GM12878 (cell line): ENCODE data around the gene TRANK1. TPM values are rescaled to one million over a fixed set of nuclear protein-coding genes. Genes with fewer than 3 reads are reported as not detected.

Experiments used
- ATAC-seq: fragments of 200-7000 bp; cut with Tn5 transposase; 3 replicates; pipeline ENCODE4 v1.9.1; 2020; ENCODE audit warnings: mild to moderate bottlenecking, moderate library complexity
- BruUV-seq: library from RNA; stranded (reverse); fragments of 400-500 nt; replicated peaks from 2 replicates; lab custom pipeline; 2021; lab: Mats Ljungman, UMichigan
- CTCF ChIA-PET: fragments of 300-600 bp; sonication (Branson Sonifier 250); formaldehyde crosslinking; extraction: SDS; loops from one replicate; lab custom pipeline; 2021; ENCODE audit warnings: inconsistent platforms; lab: Yijun Ruan, JAX
- POLR2A ChIA-PET: fragments of 350-600 bp; formaldehyde crosslinking; extraction: SDS; loops from one replicate; lab custom pipeline; 2021; ENCODE audit warnings: inconsistent platforms; lab: Charles Lee
- RAD21 ChIA-PET: fragments of 300-600 bp; sonication (Branson Sonifier 250); formaldehyde crosslinking; loops from one replicate; lab custom pipeline; 2023; ENCODE audit warnings: antibody characterized with exemption; ENCODE audit not compliant: unreplicated experiment; lab: Charles Lee
- SMC1A ChIA-PET: fragments of 300-600 bp; sonication (Branson Sonifier 250); formaldehyde crosslinking; loops from one replicate; lab custom pipeline; 2023; ENCODE audit not compliant: unreplicated experiment, uncharacterized antibody; lab: Charles Lee
- DNase-seq: peaks from one replicate; pipeline ENCODE4 v3.0.0-alpha.2; 2011; ENCODE audit warnings: low read depth, low spot score
- FAIRE-seq: peaks from 3 replicates; lab custom pipeline; 2011; peaks lifted over from hg19 to GRCh38; lab: Jason Lieb, UNC
- H2AFZ ChIP-seq: 2 replicates; pipeline ENCODE4 v1.6.0; 2011; ENCODE audit warnings: low read depth, low read length, control low read depth; ENCODE audit not compliant: control insufficient read depth
- H3K27ac ChIP-seq: 2 replicates; pipeline ENCODE4 v1.5.1; 2011; ENCODE audit warnings: control low read depth; ENCODE audit not compliant: control insufficient read depth, insufficient read depth
- H3K27me3 ChIP-seq, 2 experiments: replicated peaks in 1 of 2; 2 replicates each; pipeline versions ENCODE4 v1.6.0 to v1.6.1; 2011; ENCODE audit warnings: low read length in 1 of 2; ENCODE audit not compliant: control insufficient read depth in 2 of 2, insufficient read depth in 2 of 2
- H3K36me3 ChIP-seq, 2 experiments: 2 replicates each; pipeline ENCODE4 v1.5.1; 2011; ENCODE audit warnings: low read length in 1 of 2; ENCODE audit not compliant: control insufficient read depth in 2 of 2, insufficient read depth in 2 of 2
- H3K4me1 ChIP-seq: 2 replicates; pipeline ENCODE4 v1.6.1; 2011; ENCODE audit warnings: mild to moderate bottlenecking, low read length, moderate library complexity, mixed read lengths; ENCODE audit not compliant: control insufficient read depth, insufficient read depth
- H3K4me2 ChIP-seq: 2 replicates; pipeline ENCODE4 v1.6.0; 2011; ENCODE audit warnings: control low read depth; ENCODE audit not compliant: control insufficient read depth, insufficient read depth
- H3K4me3 ChIP-seq: fragments of 200-600 bp; sonication (generic); 2 replicates; pipeline ENCODE4 v1.5.1; 2016
- H3K79me2 ChIP-seq: 2 replicates; pipeline ENCODE4 v1.6.0; 2011; ENCODE audit warnings: low read length; ENCODE audit not compliant: control insufficient read depth, insufficient read depth
- H3K9ac ChIP-seq: 2 replicates; pipeline ENCODE4 v1.8.0; 2011; ENCODE audit warnings: low read length, control low read depth, mixed read lengths; ENCODE audit not compliant: control insufficient read depth, insufficient read depth
- H3K9me3 ChIP-seq: replicated peaks from 3 replicates; pipeline ENCODE4 v1.5.1; 2011; ENCODE audit warnings: mild to moderate bottlenecking, low read length; ENCODE audit not compliant: control insufficient read depth, insufficient read depth
- H4K20me1 ChIP-seq: 2 replicates; pipeline ENCODE4 v1.6.0; 2011; ENCODE audit not compliant: control insufficient read depth, insufficient read depth
- ASH2L ChIP-seq: fragments of 300-600, 200-600 bp; sonication (generic); IDR thresholded peaks from 2 replicates; pipeline ENCODE4 v1.6.1; 2017; ENCODE audit warnings: low read depth, mild to moderate bottlenecking, borderline replicate concordance
- ATF7 ChIP-seq: fragments of 450-650 bp; IDR thresholded peaks from 2 replicates; pipeline ENCODE4 v1.6.1; 2016; ENCODE audit warnings: low read depth, mild to moderate bottlenecking
- CHD1 ChIP-seq: IDR thresholded peaks from 2 replicates; pipeline ENCODE4 v1.6.1; 2012; ENCODE audit warnings: low read depth, low read length, improper control_type of control experiment
- CHD2 ChIP-seq: IDR thresholded peaks from 2 replicates; pipeline ENCODE4 v1.6.1; 2011; ENCODE audit warnings: low read depth, low read length, improper control_type of control experiment, borderline replicate concordance
- EGR1 ChIP-seq, 2 experiments: IDR thresholded peaks; 1 replicate in 1 of 2; 2 replicates in 1 of 2; pipeline ENCODE4 v1.6.1; 2011 to 2012; ENCODE audit warnings: low read depth in 2 of 2, low read length in 2 of 2, borderline replicate concordance in 1 of 2, mild to moderate bottlenecking in 1 of 2, moderate library complexity in 1 of 2
- HDAC6 ChIP-seq: fragments of 200-600 bp; sonication (generic); IDR thresholded peaks from one replicate; pipeline ENCODE4 v1.8.0; 2017; ENCODE audit warnings: antibody characterized with exemption; ENCODE audit not compliant: unreplicated experiment
- JUNB ChIP-seq: IDR thresholded peaks from 2 replicates; pipeline ENCODE4 v1.6.1; 2016; ENCODE audit warnings: antibody characterized with exemption, mild to moderate bottlenecking
- NFYB ChIP-seq: IDR thresholded peaks from 2 replicates; pipeline ENCODE4 v1.6.1; 2011; ENCODE audit warnings: low read depth, mild to moderate bottlenecking, low read length, improper control_type of control experiment, moderate library complexity; ENCODE audit not compliant: insufficient read depth
- NR2F1 ChIP-seq: fragments of 450-650 bp; conservative IDR thresholded peaks from 2 replicates; pipeline ENCODE4 v1.6.1; 2017; ENCODE audit warnings: mild to moderate bottlenecking
- SUPT20H ChIP-seq: IDR thresholded peaks from 2 replicates; pipeline ENCODE4 v1.6.1; 2011; ENCODE audit warnings: low read depth, mild to moderate bottlenecking, low read length, moderate library complexity, borderline replicate concordance; ENCODE audit not compliant: control insufficient read depth
- WRNIP1 ChIP-seq: IDR thresholded peaks from 2 replicates; pipeline ENCODE4 v1.6.1; 2011; ENCODE audit warnings: low read depth, low read length, improper control_type of control experiment, borderline replicate concordance
- ZSCAN29 ChIP-seq: fragments of 450-650 bp; IDR thresholded peaks from 2 replicates; pipeline ENCODE4 v1.6.1; 2017; ENCODE audit warnings: mild to moderate bottlenecking, moderate library complexity
- WGBS: methylation state at CpG from one replicate; pipeline ENCODE4 v1.1.6; 2016; ENCODE audit warnings: low lambda C conversion rate; ENCODE audit not compliant: insufficient replicate concordance, insufficient coverage; ENCODE audit errors: missing lambda C conversion rate; 5-methylcytosine and 5-hydroxymethylcytosine counted together
- in situ Hi-C: fragments of 300-500 bp; cut with MboI; formaldehyde crosslinking; loops from 9 replicates; pipeline ENCODE4 v1.14.3; 2018; ENCODE audit warnings: mixed read lengths
- intact Hi-C: fragments of 100-400 bp; cut with micrococcal nuclease; formaldehyde crosslinking; loops from one replicate; pipeline ENCODE4 v1.14.2; 2022; ENCODE audit not compliant: unreplicated experiment
- polyA plus RNA-seq, 11 experiments: library from polyadenylated mRNA; depleted of rRNA in 4 of 11; unstranded in 6 of 11; stranded (reverse) in 5 of 11; fragments of >200 nt; fragmentation: Nextera tagmentation in 4 of 11; fragmentation: Illumina TruSeq in 1 of 11; extraction: Ambion mirVana in 4 of 11; extraction: Trizol in 1 of 11; gene quantifications; 1 replicate in 1 of 11; 2 replicates in 10 of 11; pipeline versions ENCODE4 v1.2.1 to v1.2.3, GENCODE V29; 2011 to 2016; ENCODE audit warnings: inconsistent platforms in 2 of 11, missing spikeins in 2 of 11, low read depth in 1 of 11
- total RNA-seq, 4 experiments: library from RNA; depleted of rRNA in 3 of 4; stranded (reverse); fragments of >200 nt in 3 of 4; fragmentation: Illumina TruSeq in 1 of 4; extraction: Trizol in 1 of 4; gene quantifications; 2 replicates each; pipeline versions ENCODE4 v1.2.1 to v1.2.3, GENCODE V29; 2013 to 2021
- TF ChIP-seq, protein P1 (sequence below): fragments of 450-650 bp; IDR thresholded peaks from 2 replicates; pipeline ENCODE4 v1.6.1; 2017; ENCODE audit warnings: borderline replicate concordance
- TF ChIP-seq, protein P2 (sequence below): IDR thresholded peaks from 2 replicates; pipeline ENCODE4 v1.6.1; 2011; ENCODE audit warnings: mild to moderate bottlenecking, low read depth, low read length, moderate library complexity; ENCODE audit not compliant: insufficient replicate concordance
- TF ChIP-seq, protein P3 (sequence below): IDR thresholded peaks from 2 replicates; pipeline ENCODE4 v1.6.1; 2012; ENCODE audit warnings: low read depth, low read length, improper control_type of control experiment
- TF ChIP-seq, protein P4 (sequence below): IDR thresholded peaks from 2 replicates; pipeline ENCODE4 v1.6.1; 2011; ENCODE audit warnings: borderline replicate concordance, low read depth, mild to moderate bottlenecking, moderate library complexity, mixed read lengths, low read length; ENCODE audit not compliant: insufficient read depth; ENCODE audit errors: extremely low read length
- TF ChIP-seq, protein P5 (sequence below): fragments of 450-650 bp; IDR thresholded peaks from 2 replicates; pipeline ENCODE4 v1.6.1; 2018; ENCODE audit warnings: borderline replicate concordance, mild to moderate bottlenecking; ENCODE audit not compliant: partially characterized antibody

Gene TRANK1
- total and polyA plus RNA-seq, 10 of the 15 experiments (the other 5 are each of a cell fraction or from before 2014, with no cell fraction given) = 0.46 to 8.8 (median 1.1) TPM

DNA sequence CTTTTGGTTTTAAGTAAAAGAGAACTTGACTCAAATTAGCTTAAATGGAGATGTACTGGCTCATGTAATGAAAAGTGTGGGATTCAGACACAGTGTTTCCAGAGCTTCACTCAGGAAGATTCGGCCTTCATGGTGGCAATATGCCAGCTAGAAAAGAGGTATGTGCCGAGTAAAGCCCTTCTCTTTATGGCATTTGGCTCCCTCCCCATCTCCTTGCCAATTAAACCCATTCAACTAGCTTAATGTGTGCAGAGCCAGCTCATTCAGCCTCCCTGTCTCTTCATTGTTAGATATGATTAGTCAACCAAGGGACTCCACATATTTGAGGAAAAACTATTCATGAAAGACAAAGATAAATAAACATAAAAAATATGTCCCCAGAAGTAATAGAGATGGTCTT lies 15.0 kb upstream of the TRANK1 start:
- Histone ChIP-seq H2AFZ (no peak overlapping the region), H3K27me3 (no peaks in the 10 kb centered on the region), H3K4me2 (no peak overlapping the region), H3K9me3 (no peaks in the 10 kb centered on the region), H3K36me3 (no peaks in the 10 kb centered on the region), H3K79me2 (no peaks in the 10 kb centered on the region), H4K20me1 (no peaks in the 10 kb centered on the region), H3K4me1 (no peaks in the 10 kb centered on the region), H3K27ac (no peak overlapping the region), H3K9ac (no peak overlapping the region), H3K4me3 (no peak overlapping the region)
- DNase-seq (no peak), ATAC-seq (no peak), FAIRE-seq (no peak)
- ChIA-PET CTCF (interaction anchor here (0.6 to 5.4 kb wide), 22 partner anchors 10 to 299 kb away, joined by 3 to 116 read pairs (median 8); partner anchors contain the start of gene TRANK1), SMC1A (interaction anchor here (0.6 to 4.5 kb wide), 15 partner anchors 10 to 396 kb away, joined by 3 to 70 read pairs (median 18); no protein-coding TSS in a partner anchor), RAD21 (interaction anchor here (0.6 to 4.9 kb wide), 11 partner anchors 10 to 369 kb away, joined by 3 to 83 read pairs (median 6); partner anchors contain the start of genes EPM2AIP1 and MLH1), POLR2A (interaction anchor here (0.7 kb wide), 3 partner anchors 181 to 1098 kb away, joined by 5 to 6 read pairs (median 5); no protein-coding TSS in a partner anchor)
- BruUV-seq = no TSS peak
- in situ Hi-C loops (loop anchor here (5.0 kb wide), 1 partner anchor 233 kb away; no protein-coding TSS in a partner anchor), intact Hi-C loops (loop anchor here (2.0 kb wide), 1 partner anchor 91 kb away; no protein-coding TSS in a partner anchor)
- 38% methylated on average over 2 of the region's 2 CpGs for WGBS
- no peak for TF ChIP-seq JUNB
- TF ChIP-seq, protein P1, sequence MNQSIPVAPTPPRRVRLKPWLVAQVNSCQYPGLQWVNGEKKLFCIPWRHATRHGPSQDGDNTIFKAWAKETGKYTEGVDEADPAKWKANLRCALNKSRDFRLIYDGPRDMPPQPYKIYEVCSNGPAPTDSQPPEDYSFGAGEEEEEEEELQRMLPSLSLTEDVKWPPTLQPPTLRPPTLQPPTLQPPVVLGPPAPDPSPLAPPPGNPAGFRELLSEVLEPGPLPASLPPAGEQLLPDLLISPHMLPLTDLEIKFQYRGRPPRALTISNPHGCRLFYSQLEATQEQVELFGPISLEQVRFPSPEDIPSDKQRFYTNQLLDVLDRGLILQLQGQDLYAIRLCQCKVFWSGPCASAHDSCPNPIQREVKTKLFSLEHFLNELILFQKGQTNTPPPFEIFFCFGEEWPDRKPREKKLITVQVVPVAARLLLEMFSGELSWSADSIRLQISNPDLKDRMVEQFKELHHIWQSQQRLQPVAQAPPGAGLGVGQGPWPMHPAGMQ = no peak
- TF ChIP-seq NFYB = no peak
- no peak for TF ChIP-seq CHD1
- TF ChIP-seq ASH2L = no peak
- no peak for TF ChIP-seq NR2F1
- no peak for TF ChIP-seq ATF7
- no peak for TF ChIP-seq HDAC6
- TF ChIP-seq, protein P2, sequence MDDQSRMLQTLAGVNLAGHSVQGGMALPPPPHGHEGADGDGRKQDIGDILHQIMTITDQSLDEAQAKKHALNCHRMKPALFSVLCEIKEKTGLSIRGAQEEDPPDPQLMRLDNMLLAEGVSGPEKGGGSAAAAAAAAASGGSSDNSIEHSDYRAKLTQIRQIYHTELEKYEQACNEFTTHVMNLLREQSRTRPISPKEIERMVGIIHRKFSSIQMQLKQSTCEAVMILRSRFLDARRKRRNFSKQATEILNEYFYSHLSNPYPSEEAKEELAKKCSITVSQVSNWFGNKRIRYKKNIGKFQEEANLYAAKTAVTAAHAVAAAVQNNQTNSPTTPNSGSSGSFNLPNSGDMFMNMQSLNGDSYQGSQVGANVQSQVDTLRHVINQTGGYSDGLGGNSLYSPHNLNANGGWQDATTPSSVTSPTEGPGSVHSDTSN = no peak
- no peak for TF ChIP-seq WRNIP1
- TF ChIP-seq, protein P3, sequence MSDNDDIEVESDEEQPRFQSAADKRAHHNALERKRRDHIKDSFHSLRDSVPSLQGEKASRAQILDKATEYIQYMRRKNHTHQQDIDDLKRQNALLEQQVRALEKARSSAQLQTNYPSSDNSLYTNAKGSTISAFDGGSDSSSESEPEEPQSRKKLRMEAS = no peak
- TF ChIP-seq EGR1 (IDR thresholded peaks at IDR 0.05; ENCODE audit: borderline replicate concordance in 1 of 2, low read depth in 2 of 2, low read length in 2 of 2) = no peak
- no peak for TF ChIP-seq SUPT20H
- TF ChIP-seq, protein P4, sequence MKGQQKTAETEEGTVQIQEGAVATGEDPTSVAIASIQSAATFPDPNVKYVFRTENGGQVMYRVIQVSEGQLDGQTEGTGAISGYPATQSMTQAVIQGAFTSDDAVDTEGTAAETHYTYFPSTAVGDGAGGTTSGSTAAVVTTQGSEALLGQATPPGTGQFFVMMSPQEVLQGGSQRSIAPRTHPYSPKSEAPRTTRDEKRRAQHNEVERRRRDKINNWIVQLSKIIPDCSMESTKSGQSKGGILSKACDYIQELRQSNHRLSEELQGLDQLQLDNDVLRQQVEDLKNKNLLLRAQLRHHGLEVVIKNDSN = no peak
- TF ChIP-seq, protein P5, sequence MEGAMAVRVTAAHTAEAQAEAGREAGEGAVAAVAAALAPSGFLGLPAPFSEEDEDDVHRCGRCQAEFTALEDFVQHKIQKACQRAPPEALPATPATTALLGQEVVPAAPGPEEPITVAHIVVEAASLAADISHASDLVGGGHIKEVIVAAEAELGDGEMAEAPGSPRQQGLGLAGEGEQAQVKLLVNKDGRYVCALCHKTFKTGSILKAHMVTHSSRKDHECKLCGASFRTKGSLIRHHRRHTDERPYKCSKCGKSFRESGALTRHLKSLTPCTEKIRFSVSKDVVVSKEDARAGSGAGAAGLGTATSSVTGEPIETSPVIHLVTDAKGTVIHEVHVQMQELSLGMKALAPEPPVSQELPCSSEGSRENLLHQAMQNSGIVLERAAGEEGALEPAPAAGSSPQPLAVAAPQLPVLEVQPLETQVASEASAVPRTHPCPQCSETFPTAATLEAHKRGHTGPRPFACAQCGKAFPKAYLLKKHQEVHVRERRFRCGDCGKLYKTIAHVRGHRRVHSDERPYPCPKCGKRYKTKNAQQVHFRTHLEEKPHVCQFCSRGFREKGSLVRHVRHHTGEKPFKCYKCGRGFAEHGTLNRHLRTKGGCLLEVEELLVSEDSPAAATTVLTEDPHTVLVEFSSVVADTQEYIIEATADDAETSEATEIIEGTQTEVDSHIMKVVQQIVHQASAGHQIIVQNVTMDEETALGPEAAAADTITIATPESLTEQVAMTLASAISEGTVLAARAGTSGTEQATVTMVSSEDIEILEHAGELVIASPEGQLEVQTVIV = no peak
- no peak for TF ChIP-seq CHD2
- TF ChIP-seq ZSCAN29 = no peak
